HepG2 (cell line): ENCODE measurements around the gene ME3. TPM values are rescaled to one million over a fixed set of nuclear protein-coding genes. Genes with fewer than 3 reads are reported as not detected.

ENCODE experiments used
- ATAC-seq: fragments of 200-7000 bp; cut with Tn5 transposase; 3 replicates; pipeline ENCODE4 v1.9.1; 2020; ENCODE audit warnings: mild to moderate bottlenecking, moderate library complexity
- BruUV-seq: library from RNA; stranded (reverse); fragments of 400-500 nt; replicated peaks from 2 replicates; lab custom pipeline; 2021; lab: Mats Ljungman, UMichigan
- CTCF ChIA-PET: fragments of 300-600 bp; formaldehyde crosslinking; extraction: SDS; loops from one replicate; lab custom pipeline; 2021; ENCODE audit warnings: low total read pairs, inconsistent platforms, low intra/inter-chr PET ratio; lab: Yijun Ruan, JAX
- POLR2A ChIA-PET: fragments of 350-600 bp; sonication (Branson Sonifier 250); formaldehyde crosslinking; loops from one replicate; lab custom pipeline; 2020; ENCODE audit warnings: antibody characterized with exemption, inconsistent platforms; lab: Yijun Ruan, JAX
- DNase-seq: peaks from one replicate; pipeline ENCODE4 v3.0.0-alpha.2; 2015; ENCODE audit warnings: low spot score
- FAIRE-seq: peaks from 3 replicates; lab custom pipeline; 2011; peaks lifted over from hg19 to GRCh38; lab: Jason Lieb, UNC
- H2AFZ ChIP-seq: one replicate; pipeline ENCODE4 v1.6.1; 2011; ENCODE audit warnings: low read length, inconsistent platforms
- H3K27ac ChIP-seq: fragments of 300-600 bp; 3 replicates; pipeline ENCODE4 v1.8.0; 2011; ENCODE audit warnings: mixed run types, mild to moderate bottlenecking, mixed read lengths, low read length, inconsistent platforms; ENCODE audit not compliant: insufficient read depth; ENCODE audit errors: extremely low read length
- H3K27me3 ChIP-seq, 2 experiments: fragments of 200-600 bp in 1 of 2; 2 replicates in 1 of 2; 3 replicates in 1 of 2; pipeline versions ENCODE4 v1.6.0 to v1.8.0; 2011; ENCODE audit warnings: low read length in 2 of 2, mild to moderate bottlenecking in 2 of 2, moderate library complexity in 2 of 2, inconsistent platforms in 1 of 2; ENCODE audit not compliant: insufficient read depth in 2 of 2, control insufficient read depth in 1 of 2
- H3K36me3 ChIP-seq, 2 experiments: fragments of 200-600 bp in 1 of 2; replicated peaks in 1 of 2; 2 replicates in 1 of 2; 3 replicates in 1 of 2; pipeline versions ENCODE4 v1.5.1 to v1.8.0; 2011; ENCODE audit warnings: low read length in 2 of 2, inconsistent platforms in 1 of 2; ENCODE audit not compliant: insufficient read depth in 2 of 2, control insufficient read depth in 1 of 2
- H3K4me1 ChIP-seq: 2 replicates; pipeline ENCODE4 v1.5.1; 2012; ENCODE audit warnings: low read length, inconsistent platforms; ENCODE audit not compliant: insufficient read depth
- H3K4me2 ChIP-seq: 2 replicates; pipeline ENCODE4 v1.6.0; 2011; ENCODE audit warnings: low read depth, low read length, inconsistent platforms
- H3K4me3 ChIP-seq, 3 experiments: fragments of 200-600 bp in 1 of 3; sonication (generic), shearing (Covaris generic) in 1 of 3; replicated peaks in 1 of 3; 2 replicates each; pipeline ENCODE4 v1.5.1; 2011 to 2016; ENCODE audit warnings: low read length in 3 of 3, inconsistent platforms in 2 of 3, low read depth in 2 of 3, mild to moderate bottlenecking in 2 of 3, control low read depth in 1 of 3, mixed read lengths in 1 of 3; ENCODE audit not compliant: insufficient read depth in 1 of 3
- H3K79me2 ChIP-seq: one replicate; pipeline ENCODE4 v1.6.1; 2011; ENCODE audit warnings: low read length, inconsistent platforms; ENCODE audit not compliant: insufficient read depth
- H3K9ac ChIP-seq: 2 replicates; pipeline ENCODE4 v1.6.0; 2011; ENCODE audit warnings: mild to moderate bottlenecking, low read depth, low read length, inconsistent platforms; ENCODE audit not compliant: insufficient read depth
- H3K9me3 ChIP-seq: 2 replicates; pipeline ENCODE4 v1.5.1; 2012; ENCODE audit warnings: mild to moderate bottlenecking, low read length
- H4K20me1 ChIP-seq: 2 replicates; pipeline ENCODE4 v1.6.0; 2011; ENCODE audit warnings: inconsistent platforms, mild to moderate bottlenecking, low read length, moderate library complexity; ENCODE audit not compliant: insufficient read depth
- ATAD3A ChIP-seq: sonication (generic); formaldehyde crosslinking; IDR thresholded peaks from 2 replicates; pipeline ENCODE4 v1.4.0; 2020; ENCODE audit warnings: missing genetic modification reagents
- ATM ChIP-seq: fragments of 450-650 bp; IDR thresholded peaks from 2 replicates; pipeline ENCODE4 v1.7.1; 2017; ENCODE audit warnings: mild to moderate bottlenecking, borderline replicate concordance
- CCAR2 ChIP-seq: fragments of 200-400 bp; formaldehyde crosslinking; optimal IDR thresholded peaks from 2 replicates; pipeline ENCODE3; 2018; ENCODE audit warnings: low read depth, mild to moderate bottlenecking, low read length, moderate library complexity
- FOXM1 ChIP-seq: sonication (generic); formaldehyde crosslinking; IDR thresholded peaks from 2 replicates; pipeline ENCODE4 v1.5.0; 2020; ENCODE audit warnings: missing genetic modification reagents
- FOXP4 ChIP-seq: sonication (generic); formaldehyde crosslinking; IDR thresholded peaks from 2 replicates; pipeline ENCODE4 v1.4.0; 2020; ENCODE audit warnings: missing genetic modification reagents
- KLF12 ChIP-seq: sonication (generic); formaldehyde crosslinking; IDR thresholded peaks from 2 replicates; pipeline ENCODE4 v1.4.0; 2020; ENCODE audit warnings: missing genetic modification reagents, borderline replicate concordance
- MBD4 ChIP-seq: IDR thresholded peaks from 2 replicates; pipeline ENCODE4 v1.6.1; 2012; ENCODE audit warnings: low read length, inconsistent platforms, borderline replicate concordance
- SNRNP70 ChIP-seq: fragments of 200-400 bp; formaldehyde crosslinking; IDR thresholded peaks from 2 replicates; pipeline ENCODE4 v1.6.1; 2017; ENCODE audit warnings: mild to moderate bottlenecking, low read depth, low read length, moderate library complexity
- TBX3 ChIP-seq: fragments of 450-650 bp; IDR thresholded peaks from 2 replicates; pipeline ENCODE4 v1.6.1; 2017; ENCODE audit warnings: antibody characterized with exemption, mild to moderate bottlenecking, inconsistent platforms, borderline replicate concordance
- ZBTB37 ChIP-seq: sonication (generic); formaldehyde crosslinking; IDR thresholded peaks from 2 replicates; pipeline ENCODE4 v1.4.0; 2020; ENCODE audit warnings: mild to moderate bottlenecking, missing genetic modification reagents
- ZBTB39 ChIP-seq: sonication (generic); formaldehyde crosslinking; IDR thresholded peaks from 2 replicates; pipeline ENCODE4 v1.5.0; 2020; ENCODE audit warnings: missing genetic modification reagents
- ZFP37 ChIP-seq: sonication (generic); formaldehyde crosslinking; IDR thresholded peaks from 2 replicates; pipeline ENCODE4 v1.4.0; 2020; ENCODE audit warnings: missing genetic modification reagents, borderline replicate concordance
- ZNF160 ChIP-seq: sonication (generic); formaldehyde crosslinking; IDR thresholded peaks from 2 replicates; pipeline ENCODE4 v1.8.0; 2022; ENCODE audit warnings: mild to moderate bottlenecking, inconsistent platforms, missing genetic modification reagents
- ZNF326 ChIP-seq: sonication (generic); formaldehyde crosslinking; IDR thresholded peaks from 2 replicates; pipeline ENCODE4 v1.4.0; 2020; ENCODE audit warnings: missing genetic modification reagents, borderline replicate concordance
- ZNF501 ChIP-seq: sonication (generic); formaldehyde crosslinking; IDR thresholded peaks from 2 replicates; pipeline ENCODE4 v1.5.1; 2020; ENCODE audit warnings: mild to moderate bottlenecking, moderate library complexity, missing genetic modification reagents
- ZNF674 ChIP-seq: sonication (generic); formaldehyde crosslinking; IDR thresholded peaks from 2 replicates; pipeline ENCODE4 v1.5.0; 2020; ENCODE audit warnings: low read depth, mild to moderate bottlenecking, missing genetic modification reagents
- WGBS: methylation state at CpG from one replicate; pipeline ENCODE4 v1.1.6; 2017; ENCODE audit warnings: low lambda C conversion rate; 5-methylcytosine and 5-hydroxymethylcytosine counted together
- in situ Hi-C: cut with HindIII; loops from 2 replicates; pipeline ENCODE4 v1.10.0; 2017; ENCODE audit warnings: low pct_unique_long_range_greater_than_20kb; ENCODE audit not compliant: extremely low pct_ligation_motif_present
- intact Hi-C: fragments of 100-400 bp; cut with micrococcal nuclease; formaldehyde crosslinking; loops from one replicate; pipeline ENCODE4 v1.10.0; 2022; ENCODE audit not compliant: unreplicated experiment
- polyA plus RNA-seq, 8 experiments: library from polyadenylated mRNA; depleted of rRNA in 3 of 8; stranded (reverse) in 7 of 8; unstranded in 1 of 8; fragments of >200 nt; fragmentation: Illumina TruSeq in 4 of 8; extraction: Trizol in 4 of 8; gene quantifications; 2 replicates each; pipeline versions ENCODE4 v1.2.1 to v1.2.3, GENCODE V29; 2011 to 2016; ENCODE audit warnings: low read depth in 4 of 8, missing spikeins in 1 of 8, mixed read lengths in 1 of 8; ENCODE audit not compliant: insufficient read depth in 1 of 8
- total RNA-seq, 5 experiments: library from RNA; depleted of rRNA; stranded (reverse); fragments of >200 nt; fragmentation: Illumina TruSeq; extraction: Trizol; gene quantifications; 2 replicates each; pipeline ENCODE4 v1.2.3, GENCODE V29; 2016; ENCODE audit warnings: low read depth in 1 of 5

ME3 gene
- total and polyA plus RNA-seq, 2 of the 13 experiments (the other 11 are each of a cell fraction or from before 2014, with no cell fraction given) = not detected

GRCh38 chr11:86678823-86679222 is 6.4 kb upstream of the ME3 start:
- in situ Hi-C loops = no loop called here
- no TSS peak for BruUV-seq
- H3K27ac ChIP-seq = no peak overlapping the region
- WGBS = 0% methylated on average over 3 of the region's 3 CpGs
- ATAC-seq (no peak), DNase-seq (no peak), FAIRE-seq (no peak)
- no peaks in the 10 kb centered on the region for H3K79me2 ChIP-seq
- peaks cover 7% of the 10 kb centered on the region; the same call in 1 of the 2 replicates for H4K20me1 ChIP-seq
- ChIA-PET POLR2A (no interaction called here), CTCF (no interaction called here)
- TF ChIP-seq ZNF160 (CRISPR knock-in tag) = no peak
- no peak for TF ChIP-seq ZBTB39
- no peak for TF ChIP-seq ZFP37 (CRISPR knock-in tag)
- no peak for TF ChIP-seq FOXP4 (CRISPR knock-in tag)
- no peak for TF ChIP-seq TBX3
- TF ChIP-seq ZNF501 (CRISPR knock-in tag) = no peak
- TF ChIP-seq CCAR2 = no peak
- TF ChIP-seq ZBTB37 = no peak
- TF ChIP-seq SNRNP70 = no peak
- no peak for TF ChIP-seq ZNF674
- TF ChIP-seq FOXM1 (CRISPR knock-in tag) = no peak
- no peak for TF ChIP-seq MBD4
- TF ChIP-seq KLF12 (CRISPR knock-in tag) = no peak
- no peak for TF ChIP-seq ATAD3A
- no peak for TF ChIP-seq ZNF326 (CRISPR knock-in tag)
- no peak for TF ChIP-seq ATM
- no peak overlapping the region for H3K4me3 ChIP-seq
- no peak overlapping the region for H3K4me2 ChIP-seq
- H3K36me3 ChIP-seq = no peaks in the 10 kb centered on the region
- H2AFZ ChIP-seq = no peak overlapping the region
- no peaks in the 10 kb centered on the region for H3K4me1 ChIP-seq
- H3K9me3 ChIP-seq = no peaks in the 10 kb centered on the region
- peaks cover 5 to 32% of the 10 kb centered on the region in 2 experiments; a peak in 4 of 5 replicates for H3K27me3 ChIP-seq
- H3K9ac ChIP-seq = no peak overlapping the region
- intact Hi-C loops = no loop called here
